Measurements from ENCODE around the gene ETV2.
"Not testable (repeated sequence)": the region's sequence is repeated elsewhere in the genome, so short reads cannot be mapped to it uniquely, and the experiment has no call there.

DNA sequence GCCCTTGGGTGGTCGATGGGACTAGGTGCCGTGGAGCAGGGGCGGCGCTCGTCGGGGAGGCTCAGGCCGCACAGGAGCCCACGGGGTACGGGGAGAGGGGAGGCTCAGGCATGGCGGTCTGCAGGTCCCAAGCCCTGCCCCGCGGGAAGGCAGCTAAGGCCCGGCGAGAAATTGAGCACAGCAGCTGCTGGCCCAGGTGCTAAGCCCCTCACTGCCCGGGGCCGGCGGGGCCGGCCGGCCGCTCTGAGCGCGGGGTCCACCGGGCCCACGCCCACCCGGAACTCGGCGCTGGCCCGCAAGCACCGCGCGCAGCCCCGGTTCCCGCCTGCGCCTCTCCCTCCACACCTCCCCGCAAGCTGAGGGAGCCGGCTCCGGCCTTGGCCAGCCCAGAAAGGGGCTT lies 49.6 kb downstream of the ETV2 start:
- TF ChIP-seq POLR2A (IDR thresholded peaks at IDR 0.05; ENCODE audit: low read depth, low read length); POLR2AphosphoS5 (IDR thresholded peaks at IDR 0.05; ENCODE audit: insufficient read depth, low read depth, low read length); EZH2 (IDR thresholded peaks at IDR 0.05; ENCODE audit: borderline replicate concordance, low read depth, low read length, severe bottlenecking); MYC (IDR thresholded peaks at IDR 0.05; ENCODE audit: low read depth, low read length); JUN (IDR thresholded peaks at IDR 0.05; ENCODE audit: borderline replicate concordance, insufficient read depth, insufficient read length, low read depth); GATA2 (IDR thresholded peaks at IDR 0.05; ENCODE audit: insufficient read depth, insufficient read length, low read depth, low read length): not testable (repeated sequence)
- TF ChIP-seq, protein P1, sequence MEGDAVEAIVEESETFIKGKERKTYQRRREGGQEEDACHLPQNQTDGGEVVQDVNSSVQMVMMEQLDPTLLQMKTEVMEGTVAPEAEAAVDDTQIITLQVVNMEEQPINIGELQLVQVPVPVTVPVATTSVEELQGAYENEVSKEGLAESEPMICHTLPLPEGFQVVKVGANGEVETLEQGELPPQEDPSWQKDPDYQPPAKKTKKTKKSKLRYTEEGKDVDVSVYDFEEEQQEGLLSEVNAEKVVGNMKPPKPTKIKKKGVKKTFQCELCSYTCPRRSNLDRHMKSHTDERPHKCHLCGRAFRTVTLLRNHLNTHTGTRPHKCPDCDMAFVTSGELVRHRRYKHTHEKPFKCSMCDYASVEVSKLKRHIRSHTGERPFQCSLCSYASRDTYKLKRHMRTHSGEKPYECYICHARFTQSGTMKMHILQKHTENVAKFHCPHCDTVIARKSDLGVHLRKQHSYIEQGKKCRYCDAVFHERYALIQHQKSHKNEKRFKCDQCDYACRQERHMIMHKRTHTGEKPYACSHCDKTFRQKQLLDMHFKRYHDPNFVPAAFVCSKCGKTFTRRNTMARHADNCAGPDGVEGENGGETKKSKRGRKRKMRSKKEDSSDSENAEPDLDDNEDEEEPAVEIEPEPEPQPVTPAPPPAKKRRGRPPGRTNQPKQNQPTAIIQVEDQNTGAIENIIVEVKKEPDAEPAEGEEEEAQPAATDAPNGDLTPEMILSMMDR (IDR thresholded peaks at IDR 0.05; ENCODE audit: extremely low read depth in 1 of 2, insufficient read depth in 1 of 2, low read depth in 1 of 2, low read length in 2 of 2): not testable (repeated sequence)
